Umbilical cord (tissue), 2 donors: Measurements from ENCODE around the gene SLC16A5. TPM values are rescaled to one million over a fixed set of nuclear protein-coding genes. Genes with fewer than 3 reads are reported as not detected.

Experiments used
- DNase-seq: peaks from one replicate; pipeline ENCODE4 v3.0.0-alpha.2; 2015; ENCODE audit warnings: low spot score
- total RNA-seq: library from RNA; depleted of rRNA; stranded (reverse); fragments of >200 nt; gene quantifications from one replicate; pipeline ENCODE4 v1.2.3, GENCODE V29; 2014; ENCODE audit warnings: low replicate concordance; ENCODE audit not compliant: insufficient read depth

Gene SLC16A5
- total RNA-seq, 1 donor from 2014 or later = 20.7 TPM

- DNase-seq = no peak
These were observed 1.1 kb upstream of the SLC16A5 start for GRCh38 chr17:75086496-75087181.

- no peak for DNase-seq
These were observed 584 bp upstream of the SLC16A5 start for GRCh38 chr17:75087182-75087557.

GRCh38 chr17:75088465-75089417, 987 bp downstream of the SLC16A5 start:
- peak; percentile 56 for DNase-seq

- DNase-seq = no peak
These were observed 3.4 kb downstream of the SLC16A5 start for GRCh38 chr17:75090871-75091854.

- no peak for DNase-seq
These were observed 4.1 kb downstream of the SLC16A5 start for GRCh38 chr17:75091855-75092327.

GRCh38 chr17:75093548-75094158, 5.9 kb downstream of the SLC16A5 start:
- no peak for DNase-seq

GRCh38 chr17:75094871-75095399, 7.2 kb downstream of the SLC16A5 start:
- DNase-seq = no peak

- peak; percentile 77 for DNase-seq
These were observed 8.4 kb downstream of the SLC16A5 start for GRCh38 chr17:75096082-75096625.

- no peak for DNase-seq
These were observed 10.1 kb downstream of the SLC16A5 start for GRCh38 chr17:75097865-75098264.

- DNase-seq = no peak
These were observed 11.1 kb downstream of the SLC16A5 start for GRCh38 chr17:75098861-75099260.

GRCh38 chr17:75099881-75100595, 12.3 kb downstream of the SLC16A5 start:
- DNase-seq = no peak

GRCh38 chr17:75102385-75102821, 14.6 kb downstream of the SLC16A5 start:
- no peak for DNase-seq

GRCh38 chr17:75103601-75104554, 16.1 kb downstream of the SLC16A5 start:
- DNase-seq = no peak

- DNase-seq = peak; percentile 39
These were observed 17.6 kb downstream of the SLC16A5 start for GRCh38 chr17:75105126-75106080.

GRCh38 chr17:75108193-75108592, 20.4 kb downstream of the SLC16A5 start:
- no peak for DNase-seq

- DNase-seq = no peak
These were observed 21.3 kb downstream of the SLC16A5 start for GRCh38 chr17:75109046-75109406.
